Ishikawa (cell line): ENCODE measurements around the gene YY1.

ENCODE experiments used
- CEBPB ChIP-seq: IDR thresholded peaks from 2 replicates; pipeline ENCODE4 v1.6.1; 2012
- CREB1 ChIP-seq: IDR thresholded peaks from 2 replicates; pipeline ENCODE4 v1.6.1; 2012; ENCODE audit warnings: low read depth
- EGR1 ChIP-seq: IDR thresholded peaks from 2 replicates; pipeline ENCODE4 v1.6.1; 2012
- EP300 ChIP-seq: IDR thresholded peaks from 2 replicates; pipeline ENCODE4 v1.6.1; 2012; ENCODE audit warnings: borderline replicate concordance
- FOXM1 ChIP-seq: IDR thresholded peaks from 2 replicates; pipeline ENCODE4 v1.6.1; 2012; ENCODE audit warnings: low read depth, borderline replicate concordance
- MAX ChIP-seq: IDR thresholded peaks from 2 replicates; pipeline ENCODE4 v1.6.1; 2012
- NFIC ChIP-seq: IDR thresholded peaks from 2 replicates; pipeline ENCODE4 v1.6.1; 2012
- RAD21 ChIP-seq: IDR thresholded peaks from 2 replicates; pipeline ENCODE4 v1.6.1; 2012; ENCODE audit warnings: low read depth
- TAF1 ChIP-seq: IDR thresholded peaks from 2 replicates; pipeline ENCODE4 v1.6.1; 2012; ENCODE audit warnings: low read depth, mild to moderate bottlenecking
- TCF12 ChIP-seq: IDR thresholded peaks from 2 replicates; pipeline ENCODE4 v1.6.1; 2012; ENCODE audit warnings: low read depth
- TEAD4 ChIP-seq: IDR thresholded peaks from 2 replicates; pipeline ENCODE4 v1.6.1; 2012
- YY1 ChIP-seq: IDR thresholded peaks from 2 replicates; pipeline ENCODE4 v1.6.1; 2012; ENCODE audit warnings: low read depth
- ZBTB7A ChIP-seq: IDR thresholded peaks from 2 replicates; pipeline ENCODE4 v1.6.1; 2012; ENCODE audit warnings: low read depth
- TF ChIP-seq, protein P1 (sequence below): IDR thresholded peaks from 2 replicates; pipeline ENCODE4 v1.6.1; 2012; ENCODE audit warnings: low read depth, mild to moderate bottlenecking
- TF ChIP-seq, protein P2 (sequence below): IDR thresholded peaks from 2 replicates; pipeline ENCODE4 v1.6.1; 2012

Gene YY1

GRCh38 chr14:100322138-100322957 is 83.4 kb downstream of the YY1 start:
- no peak for TF ChIP-seq EGR1
- no peak for TF ChIP-seq RAD21
- TF ChIP-seq CEBPB: no peak
- TF ChIP-seq TEAD4: no peak
- TF ChIP-seq, protein P1, sequence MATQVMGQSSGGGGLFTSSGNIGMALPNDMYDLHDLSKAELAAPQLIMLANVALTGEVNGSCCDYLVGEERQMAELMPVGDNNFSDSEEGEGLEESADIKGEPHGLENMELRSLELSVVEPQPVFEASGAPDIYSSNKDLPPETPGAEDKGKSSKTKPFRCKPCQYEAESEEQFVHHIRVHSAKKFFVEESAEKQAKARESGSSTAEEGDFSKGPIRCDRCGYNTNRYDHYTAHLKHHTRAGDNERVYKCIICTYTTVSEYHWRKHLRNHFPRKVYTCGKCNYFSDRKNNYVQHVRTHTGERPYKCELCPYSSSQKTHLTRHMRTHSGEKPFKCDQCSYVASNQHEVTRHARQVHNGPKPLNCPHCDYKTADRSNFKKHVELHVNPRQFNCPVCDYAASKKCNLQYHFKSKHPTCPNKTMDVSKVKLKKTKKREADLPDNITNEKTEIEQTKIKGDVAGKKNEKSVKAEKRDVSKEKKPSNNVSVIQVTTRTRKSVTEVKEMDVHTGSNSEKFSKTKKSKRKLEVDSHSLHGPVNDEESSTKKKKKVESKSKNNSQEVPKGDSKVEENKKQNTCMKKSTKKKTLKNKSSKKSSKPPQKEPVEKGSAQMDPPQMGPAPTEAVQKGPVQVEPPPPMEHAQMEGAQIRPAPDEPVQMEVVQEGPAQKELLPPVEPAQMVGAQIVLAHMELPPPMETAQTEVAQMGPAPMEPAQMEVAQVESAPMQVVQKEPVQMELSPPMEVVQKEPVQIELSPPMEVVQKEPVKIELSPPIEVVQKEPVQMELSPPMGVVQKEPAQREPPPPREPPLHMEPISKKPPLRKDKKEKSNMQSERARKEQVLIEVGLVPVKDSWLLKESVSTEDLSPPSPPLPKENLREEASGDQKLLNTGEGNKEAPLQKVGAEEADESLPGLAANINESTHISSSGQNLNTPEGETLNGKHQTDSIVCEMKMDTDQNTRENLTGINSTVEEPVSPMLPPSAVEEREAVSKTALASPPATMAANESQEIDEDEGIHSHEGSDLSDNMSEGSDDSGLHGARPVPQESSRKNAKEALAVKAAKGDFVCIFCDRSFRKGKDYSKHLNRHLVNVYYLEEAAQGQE: no peak
- no peak for TF ChIP-seq CREB1

DNA sequence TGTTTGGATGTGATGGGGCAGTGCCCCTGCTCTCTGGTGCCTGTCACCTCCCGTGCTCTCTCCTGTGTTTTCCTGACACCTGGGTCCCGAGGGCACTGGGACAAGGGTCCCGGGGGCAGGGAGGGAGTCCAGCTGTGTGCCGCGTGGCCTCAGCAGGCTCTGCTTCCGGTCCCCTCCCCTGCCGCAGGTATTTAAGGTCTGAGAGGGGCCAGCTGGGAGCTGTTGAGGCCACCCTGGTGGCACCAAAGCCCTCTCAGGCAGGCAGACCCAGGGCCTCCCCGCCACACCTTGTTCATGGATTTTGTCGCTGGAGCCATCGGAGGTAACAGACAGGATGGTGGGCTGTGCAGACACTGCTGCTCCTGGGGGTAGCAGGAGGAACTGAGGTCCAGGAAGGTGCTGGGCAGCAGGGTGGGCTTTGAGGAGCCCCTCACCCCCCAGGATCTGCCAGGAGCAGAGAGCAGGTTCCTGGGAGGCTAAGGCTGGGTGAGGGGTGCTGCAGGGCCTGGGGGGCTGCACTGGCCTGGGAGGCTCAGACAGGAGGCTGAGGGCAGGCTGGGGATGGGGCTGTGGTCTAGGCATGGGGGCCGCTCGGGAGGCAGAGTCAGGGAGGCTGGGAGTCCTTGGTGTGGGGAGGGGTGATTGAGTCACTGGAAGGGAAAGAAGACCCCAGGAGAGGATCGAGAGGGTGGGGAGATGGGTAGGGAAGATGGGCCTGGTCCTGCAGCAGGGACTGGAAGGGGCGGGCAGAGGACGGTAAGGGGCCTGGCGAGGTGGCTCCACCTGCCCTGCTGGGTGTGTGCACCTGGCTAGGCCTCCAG is 84.4 kb downstream of the YY1 start, which contains the start of gene SLC25A47:
SLC25A47 (plus strand) TSS at position 219 of the 821 bp plus-strand sequence; CDS start at position 295, 76 bp downstream.
- TF ChIP-seq CREB1 (no peak), TCF12 (no peak), MAX (no peak), YY1 (no peak), EP300 (no peak), TEAD4 (no peak), FOXM1 (no peak), NFIC (no peak), RAD21 (no peak), ZBTB7A (no peak), TAF1 (no peak)
- TF ChIP-seq, protein P2, sequence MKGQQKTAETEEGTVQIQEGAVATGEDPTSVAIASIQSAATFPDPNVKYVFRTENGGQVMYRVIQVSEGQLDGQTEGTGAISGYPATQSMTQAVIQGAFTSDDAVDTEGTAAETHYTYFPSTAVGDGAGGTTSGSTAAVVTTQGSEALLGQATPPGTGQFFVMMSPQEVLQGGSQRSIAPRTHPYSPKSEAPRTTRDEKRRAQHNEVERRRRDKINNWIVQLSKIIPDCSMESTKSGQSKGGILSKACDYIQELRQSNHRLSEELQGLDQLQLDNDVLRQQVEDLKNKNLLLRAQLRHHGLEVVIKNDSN: no peak
- TF ChIP-seq, protein P1: no peak

GRCh38 chr14:100323942-100324307 is 85.0 kb downstream of the YY1 start:
- no peak for TF ChIP-seq EP300
- no peak for TF ChIP-seq MAX
- no peak for TF ChIP-seq NFIC
- TF ChIP-seq TCF12: no peak
- TF ChIP-seq CEBPB: no peak
- no peak for TF ChIP-seq EGR1
- no peak for TF ChIP-seq ZBTB7A
- no peak for TF ChIP-seq CREB1
- TF ChIP-seq TAF1: no peak
- TF ChIP-seq YY1: no peak
- TF ChIP-seq, protein P1: no peak
- TF ChIP-seq, protein P2: no peak
- TF ChIP-seq RAD21: no peak
- no peak for TF ChIP-seq TEAD4

DNA sequence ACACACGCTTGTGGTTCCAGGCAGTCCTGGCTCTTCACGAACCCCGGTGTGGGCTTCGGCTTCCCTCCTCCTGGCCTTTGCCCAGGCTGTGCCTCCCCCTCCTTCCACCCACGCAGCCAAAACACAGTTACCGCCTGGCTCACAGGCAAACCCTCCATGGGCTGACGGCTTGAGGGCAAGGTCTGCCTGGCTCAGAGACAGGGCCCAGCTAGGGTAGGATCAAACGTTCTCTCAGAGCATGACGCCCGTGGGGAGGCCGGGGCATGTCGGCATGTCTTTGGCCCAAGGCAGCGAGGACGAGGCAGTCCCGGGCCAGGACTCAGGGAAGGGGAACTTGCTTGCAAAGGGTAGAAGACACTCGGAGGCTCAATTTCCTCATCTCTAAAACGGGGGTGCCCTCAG is 86.3 kb downstream of the YY1 start:
- TF ChIP-seq FOXM1 (no peak), CEBPB (no peak), ZBTB7A (no peak), TEAD4 (no peak), NFIC (no peak), TCF12 (no peak), MAX (no peak)
- TF ChIP-seq, protein P1: no peak
- TF ChIP-seq, protein P2: no peak
